ENCODE results near the gene NDUFS1.
"Not testable (repeated sequence)": the region's sequence is repeated elsewhere in the genome, so short reads cannot be mapped to it uniquely, and the experiment has no call there.

Gene NDUFS1

DNA sequence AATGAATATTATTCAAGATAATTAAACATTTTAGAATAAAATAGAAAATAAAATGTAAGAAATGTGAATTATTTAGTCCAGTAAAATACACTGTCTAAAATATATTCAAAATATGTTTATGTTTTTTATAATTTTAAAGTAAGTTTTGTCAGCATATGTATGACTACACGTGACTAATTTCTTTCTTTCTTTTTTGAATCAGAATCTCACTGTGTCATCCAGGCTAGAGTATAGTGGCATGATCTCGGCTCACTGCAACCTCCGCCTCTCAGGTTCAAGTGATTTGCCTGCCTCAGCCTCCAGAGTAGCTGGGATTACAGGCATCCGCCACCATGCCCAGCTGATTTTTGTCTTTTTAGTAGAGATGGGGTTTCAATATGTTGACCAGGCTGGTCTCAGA is 54.2 kb downstream of the NDUFS1 start:
- no peak for DNase-seq

- DNase-seq, result not testable (repeated sequence)
These were observed 60.4 kb downstream of the NDUFS1 start for GRCh38 chr2:206098872-206099271.

- DNase-seq, result no peak
These were observed 60.8 kb downstream of the NDUFS1 start for GRCh38 chr2:206098471-206098870.

DNA sequence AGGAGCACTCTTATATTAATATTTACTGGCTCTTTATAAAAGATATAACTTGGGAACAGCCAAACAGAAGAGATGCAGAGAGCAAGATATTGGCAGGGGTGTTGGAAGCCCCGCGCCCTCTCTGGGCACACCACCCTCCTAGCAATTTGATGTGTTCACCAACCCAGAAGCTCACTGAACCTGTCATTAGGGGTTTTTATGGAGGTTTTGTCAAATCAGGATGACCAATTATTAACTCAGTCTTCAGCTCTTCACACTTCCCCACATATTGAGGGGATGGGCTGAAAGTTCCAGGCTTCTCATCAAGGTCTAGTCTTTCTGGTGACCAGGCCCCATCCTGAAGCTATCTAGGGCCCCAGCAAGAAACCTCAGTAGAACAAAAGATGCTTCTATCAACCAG is 62.4 kb downstream of the NDUFS1 start:
- no peak for DNase-seq

GRCh38 chr2:206095536-206096332 is 63.5 kb downstream of the NDUFS1 start:
- no peak for DNase-seq

DNA sequence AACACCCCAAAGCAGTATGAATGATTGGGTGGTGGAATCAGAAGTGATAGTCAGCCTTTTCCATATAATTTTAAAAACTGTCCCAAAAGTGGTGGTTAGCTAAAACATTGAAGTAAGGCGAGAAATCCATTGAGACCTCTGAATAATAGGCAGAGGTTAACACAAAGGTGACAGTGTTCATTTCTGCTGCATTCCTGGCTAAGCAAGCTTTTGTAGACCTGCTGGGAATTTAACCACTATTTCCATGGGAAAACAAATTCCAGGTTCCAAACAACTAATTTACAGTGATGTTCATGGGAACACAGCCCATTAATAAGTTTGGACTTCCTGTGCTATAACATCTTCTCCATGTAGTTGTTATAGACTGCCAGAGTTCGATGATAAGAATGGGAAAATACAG is 66.9 kb downstream of the NDUFS1 start:
- no peak for DNase-seq

GRCh38 chr2:206088248-206088647 is 71.0 kb downstream of the NDUFS1 start:
- no peak for DNase-seq

DNA sequence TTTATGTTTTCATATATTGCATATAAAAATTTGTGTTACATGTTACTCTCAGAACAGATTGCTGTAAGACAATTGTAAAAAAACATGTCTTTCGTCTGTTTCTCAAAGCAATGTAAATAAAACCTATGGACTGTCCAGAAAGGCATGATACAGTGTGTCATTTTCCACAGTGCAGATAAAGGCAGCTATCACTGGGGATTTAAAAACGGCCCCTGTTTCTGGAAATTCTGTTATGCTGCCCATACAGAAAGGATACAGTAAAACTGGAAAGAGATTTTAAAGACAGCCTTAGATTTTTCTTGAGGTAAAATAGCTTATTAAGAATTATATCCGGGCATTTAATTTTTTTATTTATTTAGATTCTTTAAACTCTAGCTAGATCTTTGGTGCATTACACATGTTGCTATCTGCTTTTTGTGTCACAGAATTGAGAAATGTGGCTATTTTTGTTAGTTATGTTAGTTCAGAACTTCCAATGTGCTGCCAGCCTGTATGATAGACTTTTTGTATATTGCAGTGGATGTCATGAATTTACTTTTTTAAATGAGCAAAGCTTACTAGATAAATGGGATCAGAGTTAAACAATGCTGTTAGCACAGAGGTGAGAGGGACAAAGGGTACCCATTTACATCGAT is 72.4 kb downstream of the NDUFS1 start:
- DNase-seq, result no peak

DNA sequence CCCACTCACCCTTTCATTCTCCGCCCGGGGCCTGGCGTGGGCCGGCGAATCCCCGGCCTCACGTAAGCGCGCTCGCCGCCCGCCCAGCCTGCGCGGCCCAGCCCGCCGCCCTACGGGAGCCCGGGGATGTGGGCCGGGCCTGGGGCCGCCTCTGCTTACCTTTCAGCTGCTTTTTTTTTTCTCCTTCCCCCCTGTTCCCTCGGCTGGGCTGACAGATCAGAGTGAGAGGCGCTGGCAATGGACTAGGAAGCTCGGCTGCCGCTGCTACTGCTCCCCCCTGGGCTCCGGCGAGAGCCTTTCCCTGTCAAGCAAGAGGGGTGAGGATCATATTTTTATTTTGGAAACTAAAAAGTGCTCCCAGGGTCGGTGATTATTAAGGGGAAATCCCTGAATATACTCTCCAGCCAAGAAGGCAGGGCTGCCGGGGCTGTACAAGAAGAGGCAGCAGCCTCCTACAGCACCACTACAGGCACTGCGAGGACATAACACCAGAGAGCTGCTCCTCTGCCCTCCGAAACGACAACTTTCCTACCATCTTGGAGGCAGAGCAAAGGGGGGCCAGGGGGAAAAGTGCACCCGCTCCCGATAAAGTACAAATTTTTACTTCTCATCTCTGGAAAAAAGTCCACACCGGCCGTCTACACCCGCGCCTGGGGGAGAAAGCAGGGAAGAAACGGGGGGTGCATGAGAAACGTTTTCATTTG is 73.3 kb downstream of the NDUFS1 start, which contains the start of gene INO80D:
Gene INO80D, minus strand, starts transcription at position 433 of the 704 bp plus-strand sequence. CDS start 23,158 bp downstream, outside the sequence.
- peak in 55 of 56 donors; percentile 22 to 87 (median 69) for DNase-seq

- DNase-seq, result peak in 41 of 56 donors; percentile 12 to 76 (median 47)
These were observed 74.1 kb downstream of the NDUFS1 start for GRCh38 chr2:206084870-206085741.

DNA sequence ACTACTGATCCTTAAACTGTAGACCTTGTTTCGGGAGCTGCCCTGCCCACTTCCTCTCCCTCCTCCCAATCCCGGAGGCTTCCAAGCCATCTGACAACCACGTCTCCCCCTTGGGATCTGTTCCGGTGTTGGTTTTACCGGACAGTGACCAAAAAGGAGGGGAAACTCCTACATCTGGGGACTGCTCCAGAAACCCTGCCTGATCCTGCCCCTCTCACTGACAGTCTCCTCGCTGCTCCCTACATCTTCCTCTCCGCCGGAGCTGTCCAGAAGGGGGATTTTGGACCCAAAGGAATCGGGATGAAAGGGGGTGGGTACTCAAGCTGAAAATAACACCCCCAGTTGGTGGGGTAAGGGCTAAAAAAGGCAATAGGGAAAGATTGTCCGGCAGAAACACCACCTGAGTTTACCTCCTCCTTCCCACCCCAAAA is 74.8 kb downstream of the NDUFS1 start:
- DNase-seq, result peak in 50 of 56 donors; percentile 4 to 69 (median 40)

DNA sequence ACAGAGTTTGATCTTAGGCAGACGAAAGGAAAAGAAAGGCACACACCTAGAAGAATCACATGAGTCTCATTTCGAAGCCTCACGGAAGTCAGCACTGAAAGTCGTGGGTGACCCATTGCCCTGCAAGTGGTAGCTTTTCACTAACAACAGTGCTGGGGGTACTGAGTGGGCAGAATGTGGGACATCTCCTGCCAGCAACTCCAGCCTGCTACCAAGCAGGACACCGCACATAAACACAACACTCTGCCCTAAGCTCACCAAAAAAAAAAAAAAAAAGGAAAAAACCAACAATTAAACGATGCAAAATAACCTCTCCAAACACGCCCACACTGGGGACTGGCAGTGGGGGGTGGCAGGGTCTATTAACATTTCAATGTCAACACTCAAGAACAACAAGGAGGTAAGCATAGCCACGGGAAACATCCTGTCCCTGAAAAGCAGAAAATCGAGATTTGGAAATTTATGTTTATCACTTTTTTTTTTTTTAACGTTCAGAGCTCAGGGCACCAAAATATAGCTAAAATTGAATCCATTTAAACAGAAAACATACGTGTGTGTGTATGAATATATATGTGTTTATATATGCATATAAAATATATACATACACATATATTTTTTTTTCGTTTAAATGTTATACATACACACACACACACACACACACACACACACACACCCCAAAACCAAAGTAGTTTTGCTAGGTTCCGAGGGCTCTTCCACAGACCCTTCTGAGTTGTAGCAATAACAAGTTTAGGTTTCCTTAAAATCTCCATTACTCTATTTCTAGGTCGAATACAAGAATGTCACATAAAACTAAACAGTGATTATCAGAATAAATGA is 75.4 kb downstream of the NDUFS1 start:
- DNase-seq, result peak in 6 of 56 donors; percentile 1 to 10 (median 6)

- DNase-seq, result no peak
These were observed 76.9 kb downstream of the NDUFS1 start for GRCh38 chr2:206082298-206082843.

DNA sequence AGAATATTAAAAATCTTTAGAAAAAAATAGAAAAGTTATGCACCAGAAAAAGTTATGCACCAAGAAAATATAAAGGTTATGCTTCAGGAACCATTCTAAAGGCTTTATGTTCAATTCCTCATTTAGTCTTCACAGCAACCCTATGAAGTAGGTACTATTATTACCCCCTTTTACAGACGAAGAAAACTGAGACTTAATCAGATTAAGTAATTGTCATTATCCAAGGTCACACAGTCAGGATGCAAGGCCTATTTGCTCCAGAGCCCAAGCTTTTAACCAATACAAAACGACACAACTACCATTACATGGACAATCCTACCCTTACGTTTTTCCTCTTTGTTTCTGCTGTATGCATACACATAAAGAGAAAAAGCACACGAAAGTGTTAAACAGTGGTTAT is 78.3 kb downstream of the NDUFS1 start:
- no peak for DNase-seq

GRCh38 chr2:206079699-206080465 is 79.4 kb downstream of the NDUFS1 start:
- no peak for DNase-seq

DNA sequence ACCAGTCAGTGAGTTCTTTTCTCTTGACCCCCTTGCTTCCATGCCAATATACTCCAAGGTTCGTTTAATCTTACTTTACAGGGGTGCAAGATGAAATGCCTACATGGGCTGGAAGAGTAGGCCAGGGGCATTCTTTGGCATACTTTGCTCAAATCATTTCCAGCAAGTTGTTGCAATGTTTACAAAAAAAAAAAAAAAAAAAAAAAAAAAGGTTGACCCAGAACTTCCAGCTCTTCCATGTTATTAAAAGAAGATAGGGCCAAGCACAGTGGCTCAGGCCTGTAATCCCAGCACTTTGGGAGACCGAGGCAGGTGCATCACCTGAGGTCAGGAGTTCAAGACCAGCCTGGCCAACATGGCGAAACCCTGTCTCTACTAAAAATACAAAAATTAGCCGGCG is 81.4 kb downstream of the NDUFS1 start:
- not testable (repeated sequence) for DNase-seq

DNA sequence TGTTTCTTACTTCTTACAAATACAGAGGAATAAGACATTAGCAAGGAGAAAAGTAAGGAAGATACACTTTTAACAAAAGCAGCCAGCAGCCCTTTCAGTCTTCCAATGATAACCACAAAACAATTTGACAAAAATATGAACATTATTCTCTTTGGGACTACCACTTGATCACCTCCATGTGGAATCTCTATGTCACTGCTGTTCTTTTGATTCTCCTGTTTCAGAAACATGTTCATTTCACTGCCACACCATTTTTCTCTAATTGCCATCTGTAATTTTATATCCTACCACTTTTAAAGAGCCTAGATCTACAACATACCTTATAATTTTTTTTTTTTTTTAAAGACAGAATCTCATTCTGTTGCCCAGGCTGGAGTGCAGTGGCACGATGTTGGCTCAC is 84.1 kb downstream of the NDUFS1 start:
- DNase-seq, result no peak

DNA sequence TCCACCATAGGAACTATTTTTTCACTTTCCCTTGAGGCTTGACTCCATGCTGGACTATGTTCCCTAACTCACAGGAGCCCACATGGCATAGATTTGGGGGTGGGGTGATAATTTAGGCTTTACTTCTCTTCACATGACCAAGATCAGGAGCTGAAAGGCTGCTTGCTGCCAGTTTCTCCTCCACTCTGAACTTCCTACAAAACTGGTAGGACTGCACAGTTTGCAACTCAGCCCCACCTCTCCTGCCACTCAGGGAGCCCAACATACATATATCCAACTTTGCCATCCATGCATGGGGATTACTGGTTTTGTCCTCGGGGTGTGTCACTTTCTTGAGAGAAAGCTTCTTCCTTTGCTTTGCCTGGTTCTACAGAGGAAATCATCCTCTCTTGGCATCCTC is 87.4 kb downstream of the NDUFS1 start:
- DNase-seq, result no peak

DNA sequence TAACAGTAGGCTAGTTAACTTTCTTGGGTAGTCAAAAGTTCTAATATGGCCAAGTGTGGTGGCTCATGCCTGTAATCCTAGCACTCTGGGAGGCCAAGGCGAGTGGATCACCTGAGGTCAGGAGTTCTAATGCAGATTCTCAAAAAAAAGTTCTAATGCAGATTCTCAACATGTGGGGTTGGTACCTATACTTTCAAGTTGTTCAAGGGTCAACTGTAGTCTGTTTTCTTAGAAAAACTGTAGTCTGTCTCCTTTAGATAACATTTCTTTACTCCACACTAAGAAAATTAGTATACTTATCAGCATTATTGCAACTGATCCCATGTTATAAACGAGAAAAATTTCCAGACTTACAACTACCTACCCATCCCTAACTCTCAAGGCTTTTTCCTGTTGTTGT is 89.8 kb downstream of the NDUFS1 start:
- no peak for DNase-seq
